SK-N-SH treated with all-trans-retinoic acid at 6 μM for 48 hours (cell line): ENCODE results near the gene SGK1.

Source experiments
- ATAC-seq: fragments of 200-7000 bp; cut with Tn5 transposase; 3 replicates; pipeline ENCODE4 v1.9.1; 2020; ENCODE audit warnings: mild to moderate bottlenecking, moderate library complexity
- ARNTL ChIP-seq: fragments of 450-650 bp; formaldehyde crosslinking; IDR thresholded peaks from 2 replicates; pipeline ENCODE4 v1.5.0; 2020; ENCODE audit warnings: low read depth, mild to moderate bottlenecking, moderate library complexity, borderline replicate concordance
- BACH2 ChIP-seq: fragments of 250-450 bp; sonication (Bioruptor Pico); IDR thresholded peaks from 2 replicates; pipeline ENCODE4 v1.9.0; 2021; ENCODE audit warnings: mild to moderate bottlenecking, borderline replicate concordance
- ESRRG ChIP-seq: fragments of 250-450 bp; sonication (Bioruptor Pico); IDR thresholded peaks from 2 replicates; pipeline ENCODE4 v1.6.1; 2021; ENCODE audit warnings: mild to moderate bottlenecking
- GLIS3 ChIP-seq: fragments of 250-450 bp; sonication (Bioruptor Pico); IDR thresholded peaks from 2 replicates; pipeline ENCODE4 v1.5.0; 2020; ENCODE audit warnings: mild to moderate bottlenecking, moderate library complexity
- ISL1 ChIP-seq: fragments of 250-450 bp; sonication (Bioruptor Pico); IDR thresholded peaks from 2 replicates; pipeline ENCODE4 v2.1.2; 2022; ENCODE audit warnings: mild to moderate bottlenecking, moderate library complexity
- OSR1 ChIP-seq: fragments of 250-450 bp; sonication (Bioruptor Pico); IDR thresholded peaks from 2 replicates; pipeline ENCODE4 v1.8.0; 2022; ENCODE audit warnings: moderate library complexity, mild to moderate bottlenecking, inconsistent platforms
- PPARA ChIP-seq: fragments of 250-450 bp; sonication (Bioruptor Pico); IDR thresholded peaks from 2 replicates; pipeline ENCODE4 v1.5.0; 2020; ENCODE audit warnings: mild to moderate bottlenecking, borderline replicate concordance
- RARB ChIP-seq: fragments of 250-450 bp; sonication (Bioruptor Pico); IDR thresholded peaks from 2 replicates; pipeline ENCODE4 v1.8.0; 2021; ENCODE audit warnings: mild to moderate bottlenecking, moderate library complexity
- SNAI2 ChIP-seq: fragments of 250-450 bp; sonication (Bioruptor Pico); IDR thresholded peaks from 2 replicates; pipeline ENCODE4 v1.5.0; 2020; ENCODE audit warnings: mild to moderate bottlenecking, moderate library complexity
- TCF4 ChIP-seq: fragments of 250-450 bp; sonication (Bioruptor Pico); IDR thresholded peaks from 2 replicates; pipeline ENCODE4 v1.8.0; 2021; ENCODE audit warnings: mild to moderate bottlenecking, moderate library complexity, borderline replicate concordance
- TOX ChIP-seq: fragments of 250-450 bp; sonication (Bioruptor Pico); IDR thresholded peaks from 2 replicates; pipeline ENCODE4 v1.8.0; 2021; ENCODE audit warnings: mild to moderate bottlenecking, moderate library complexity, borderline replicate concordance
- ZC3H10 ChIP-seq: fragments of 250-450 bp; sonication (Bioruptor Pico); IDR thresholded peaks from 2 replicates; pipeline ENCODE4 v1.5.1; 2021; ENCODE audit warnings: mild to moderate bottlenecking, moderate library complexity
- ZFP3 ChIP-seq: fragments of 250-450 bp; sonication (Bioruptor Pico); IDR thresholded peaks from 2 replicates; pipeline ENCODE4 v1.5.0; 2020; ENCODE audit warnings: mild to moderate bottlenecking, moderate library complexity
- ZFP30 ChIP-seq: fragments of 450-650 bp; formaldehyde crosslinking; IDR thresholded peaks from 2 replicates; pipeline ENCODE4 v1.5.0; 2022; ENCODE audit warnings: mild to moderate bottlenecking, moderate library complexity
- ZNF565 ChIP-seq: fragments of 450-650 bp; formaldehyde crosslinking; conservative IDR thresholded peaks from 2 replicates; pipeline ENCODE4 v1.5.0; 2020; ENCODE audit warnings: low read depth, mild to moderate bottlenecking, moderate library complexity
- ZNF70 ChIP-seq: fragments of 450-650 bp; formaldehyde crosslinking; IDR thresholded peaks from 2 replicates; pipeline ENCODE4 v1.5.0; 2020; ENCODE audit warnings: mild to moderate bottlenecking, moderate library complexity
- ZNF8 ChIP-seq: fragments of 450-650 bp; formaldehyde crosslinking; IDR thresholded peaks from 2 replicates; pipeline ENCODE4 v1.5.0; 2020; ENCODE audit warnings: mild to moderate bottlenecking, moderate library complexity
- TF ChIP-seq, protein P1 (sequence below): fragments of 250-450 bp; sonication (Bioruptor Pico); IDR thresholded peaks from 2 replicates; pipeline ENCODE4 v1.5.1; 2021; ENCODE audit warnings: mild to moderate bottlenecking, moderate library complexity
- TF ChIP-seq, protein P2 (sequence below): fragments of 250-450 bp; sonication (Bioruptor Pico); IDR thresholded peaks from 2 replicates; pipeline ENCODE4 v1.8.0; 2021; ENCODE audit warnings: low read depth, mild to moderate bottlenecking, moderate library complexity, borderline replicate concordance
- TF ChIP-seq, protein P3 (sequence below): fragments of 250-450 bp; sonication (Bioruptor Pico); IDR thresholded peaks from 2 replicates; pipeline ENCODE4 v1.5.1; 2020; ENCODE audit warnings: low read depth, mild to moderate bottlenecking, moderate library complexity
- TF ChIP-seq, protein P4 (sequence below): fragments of 250-450 bp; sonication (Bioruptor Pico); IDR thresholded peaks from 2 replicates; pipeline ENCODE4 v1.5.0; 2020; ENCODE audit warnings: mild to moderate bottlenecking, moderate library complexity
- TF ChIP-seq, protein P5 (sequence below): fragments of 250-450 bp; sonication (Bioruptor Pico); IDR thresholded peaks from 2 replicates; pipeline ENCODE4 v1.8.0; 2020; ENCODE audit warnings: mild to moderate bottlenecking, moderate library complexity, borderline replicate concordance

The SGK1 gene

DNA sequence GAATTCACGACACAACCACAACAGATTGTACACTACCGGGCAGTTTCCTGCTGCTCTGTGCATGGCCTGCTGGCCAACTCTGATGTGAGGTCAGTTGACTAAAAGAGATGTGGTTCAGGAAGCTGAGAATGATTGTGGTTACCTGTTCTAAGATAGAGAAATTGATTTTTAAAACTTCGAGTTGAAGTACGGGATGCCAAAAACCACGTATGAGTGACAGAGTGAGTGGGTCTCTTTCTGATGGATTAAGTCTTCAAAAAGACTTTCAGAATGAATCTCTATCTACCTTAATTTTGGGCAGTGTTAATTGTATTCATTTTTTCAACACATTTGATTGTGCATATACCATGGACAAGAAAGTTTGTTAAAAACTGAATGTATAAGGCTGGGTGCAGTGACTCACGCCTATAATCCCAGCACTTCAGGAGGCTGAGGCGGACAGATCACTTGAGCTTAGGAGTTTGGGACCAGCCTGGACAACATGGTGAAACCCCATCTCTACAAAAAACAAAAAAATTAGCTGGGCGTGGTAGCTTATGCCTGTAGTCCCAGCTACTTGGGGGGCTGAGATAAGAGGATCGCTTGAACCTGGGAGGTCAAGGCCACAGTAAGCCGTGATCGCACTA lies 121.2 kb downstream of the SGK1 start:
- no peak for ATAC-seq
- TF ChIP-seq, protein P1, sequence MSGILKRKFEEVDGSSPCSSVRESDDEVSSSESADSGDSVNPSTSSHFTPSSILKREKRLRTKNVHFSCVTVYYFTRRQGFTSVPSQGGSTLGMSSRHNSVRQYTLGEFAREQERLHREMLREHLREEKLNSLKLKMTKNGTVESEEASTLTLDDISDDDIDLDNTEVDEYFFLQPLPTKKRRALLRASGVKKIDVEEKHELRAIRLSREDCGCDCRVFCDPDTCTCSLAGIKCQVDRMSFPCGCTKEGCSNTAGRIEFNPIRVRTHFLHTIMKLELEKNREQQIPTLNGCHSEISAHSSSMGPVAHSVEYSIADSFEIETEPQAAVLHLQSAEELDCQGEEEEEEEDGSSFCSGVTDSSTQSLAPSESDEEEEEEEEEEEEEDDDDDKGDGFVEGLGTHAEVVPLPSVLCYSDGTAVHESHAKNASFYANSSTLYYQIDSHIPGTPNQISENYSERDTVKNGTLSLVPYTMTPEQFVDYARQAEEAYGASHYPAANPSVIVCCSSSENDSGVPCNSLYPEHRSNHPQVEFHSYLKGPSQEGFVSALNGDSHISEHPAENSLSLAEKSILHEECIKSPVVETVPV (CRISPR knock-in tag), result no peak
- TF ChIP-seq PPARA, result no peak
- TF ChIP-seq ZC3H10, result no peak
- no peak for TF ChIP-seq GLIS3
- TF ChIP-seq ISL1 (CRISPR knock-in tag), result no peak
- TF ChIP-seq, protein P2, sequence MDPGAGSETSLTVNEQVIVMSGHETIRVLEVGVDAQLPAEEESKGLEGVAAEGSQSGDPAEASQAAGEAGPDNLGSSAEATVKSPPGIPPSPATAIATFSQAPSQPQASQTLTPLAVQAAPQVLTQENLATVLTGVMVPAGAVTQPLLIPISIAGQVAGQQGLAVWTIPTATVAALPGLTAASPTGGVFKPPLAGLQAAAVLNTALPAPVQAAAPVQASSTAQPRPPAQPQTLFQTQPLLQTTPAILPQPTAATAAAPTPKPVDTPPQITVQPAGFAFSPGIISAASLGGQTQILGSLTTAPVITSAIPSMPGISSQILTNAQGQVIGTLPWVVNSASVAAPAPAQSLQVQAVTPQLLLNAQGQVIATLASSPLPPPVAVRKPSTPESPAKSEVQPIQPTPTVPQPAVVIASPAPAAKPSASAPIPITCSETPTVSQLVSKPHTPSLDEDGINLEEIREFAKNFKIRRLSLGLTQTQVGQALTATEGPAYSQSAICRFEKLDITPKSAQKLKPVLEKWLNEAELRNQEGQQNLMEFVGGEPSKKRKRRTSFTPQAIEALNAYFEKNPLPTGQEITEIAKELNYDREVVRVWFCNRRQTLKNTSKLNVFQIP (CRISPR knock-in tag), result no peak
- TF ChIP-seq ZFP3 (CRISPR knock-in tag), result no peak
- TF ChIP-seq, protein P3, sequence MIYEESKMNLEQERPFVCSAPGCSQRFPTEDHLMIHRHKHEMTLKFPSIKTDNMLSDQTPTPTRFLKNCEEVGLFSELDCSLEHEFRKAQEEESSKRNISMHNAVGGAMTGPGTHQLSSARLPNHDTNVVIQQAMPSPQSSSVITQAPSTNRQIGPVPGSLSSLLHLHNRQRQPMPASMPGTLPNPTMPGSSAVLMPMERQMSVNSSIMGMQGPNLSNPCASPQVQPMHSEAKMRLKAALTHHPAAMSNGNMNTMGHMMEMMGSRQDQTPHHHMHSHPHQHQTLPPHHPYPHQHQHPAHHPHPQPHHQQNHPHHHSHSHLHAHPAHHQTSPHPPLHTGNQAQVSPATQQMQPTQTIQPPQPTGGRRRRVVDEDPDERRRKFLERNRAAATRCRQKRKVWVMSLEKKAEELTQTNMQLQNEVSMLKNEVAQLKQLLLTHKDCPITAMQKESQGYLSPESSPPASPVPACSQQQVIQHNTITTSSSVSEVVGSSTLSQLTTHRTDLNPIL, result no peak
- no peak for TF ChIP-seq ESRRG (CRISPR knock-in tag)
- no peak for TF ChIP-seq ZNF70 (CRISPR knock-in tag)
- TF ChIP-seq ZNF8 (CRISPR knock-in tag), result no peak
- no peak for TF ChIP-seq ZNF565 (CRISPR knock-in tag)
- TF ChIP-seq SNAI2 (CRISPR knock-in tag), result no peak
- TF ChIP-seq OSR1 (CRISPR knock-in tag), result no peak
- TF ChIP-seq ARNTL (CRISPR knock-in tag), result no peak
- no peak for TF ChIP-seq TCF4
- no peak for TF ChIP-seq TOX (CRISPR knock-in tag)
- TF ChIP-seq, protein P4, sequence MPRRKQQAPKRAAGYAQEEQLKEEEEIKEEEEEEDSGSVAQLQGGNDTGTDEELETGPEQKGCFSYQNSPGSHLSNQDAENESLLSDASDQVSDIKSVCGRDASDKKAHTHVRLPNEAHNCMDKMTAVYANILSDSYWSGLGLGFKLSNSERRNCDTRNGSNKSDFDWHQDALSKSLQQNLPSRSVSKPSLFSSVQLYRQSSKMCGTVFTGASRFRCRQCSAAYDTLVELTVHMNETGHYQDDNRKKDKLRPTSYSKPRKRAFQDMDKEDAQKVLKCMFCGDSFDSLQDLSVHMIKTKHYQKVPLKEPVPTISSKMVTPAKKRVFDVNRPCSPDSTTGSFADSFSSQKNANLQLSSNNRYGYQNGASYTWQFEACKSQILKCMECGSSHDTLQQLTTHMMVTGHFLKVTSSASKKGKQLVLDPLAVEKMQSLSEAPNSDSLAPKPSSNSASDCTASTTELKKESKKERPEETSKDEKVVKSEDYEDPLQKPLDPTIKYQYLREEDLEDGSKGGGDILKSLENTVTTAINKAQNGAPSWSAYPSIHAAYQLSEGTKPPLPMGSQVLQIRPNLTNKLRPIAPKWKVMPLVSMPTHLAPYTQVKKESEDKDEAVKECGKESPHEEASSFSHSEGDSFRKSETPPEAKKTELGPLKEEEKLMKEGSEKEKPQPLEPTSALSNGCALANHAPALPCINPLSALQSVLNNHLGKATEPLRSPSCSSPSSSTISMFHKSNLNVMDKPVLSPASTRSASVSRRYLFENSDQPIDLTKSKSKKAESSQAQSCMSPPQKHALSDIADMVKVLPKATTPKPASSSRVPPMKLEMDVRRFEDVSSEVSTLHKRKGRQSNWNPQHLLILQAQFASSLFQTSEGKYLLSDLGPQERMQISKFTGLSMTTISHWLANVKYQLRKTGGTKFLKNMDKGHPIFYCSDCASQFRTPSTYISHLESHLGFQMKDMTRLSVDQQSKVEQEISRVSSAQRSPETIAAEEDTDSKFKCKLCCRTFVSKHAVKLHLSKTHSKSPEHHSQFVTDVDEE (CRISPR knock-in tag), result no peak
- TF ChIP-seq ZFP30 (CRISPR knock-in tag), result no peak

DNA sequence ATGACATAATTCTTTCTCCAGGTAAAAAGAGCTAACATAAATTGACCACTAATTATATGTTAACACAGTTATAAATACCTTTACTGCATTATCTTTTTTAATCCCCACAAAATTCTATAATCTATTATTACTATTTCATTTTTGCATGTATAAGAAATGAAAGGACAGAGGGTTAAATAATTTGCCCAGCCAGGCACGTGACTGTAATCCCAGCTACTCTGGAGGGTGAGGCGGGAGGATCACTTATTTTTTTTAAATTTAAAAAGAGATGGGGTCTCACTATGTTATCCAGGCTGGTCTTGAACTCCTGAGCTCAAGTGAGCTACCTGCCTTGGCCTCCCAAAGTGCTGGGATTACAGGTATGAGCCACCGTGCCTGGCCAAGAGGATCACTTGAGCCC lies 121.9 kb downstream of the SGK1 start:
- TF ChIP-seq ARNTL (CRISPR knock-in tag), result no peak
- no peak for TF ChIP-seq ISL1 (CRISPR knock-in tag)
- TF ChIP-seq BACH2 (CRISPR knock-in tag), result no peak
- TF ChIP-seq TOX (CRISPR knock-in tag), result no peak
- TF ChIP-seq RARB (CRISPR knock-in tag), result no peak
- TF ChIP-seq OSR1 (CRISPR knock-in tag), result no peak
- no peak for TF ChIP-seq ESRRG (CRISPR knock-in tag)
- no peak for TF ChIP-seq ZFP30 (CRISPR knock-in tag)
- TF ChIP-seq, protein P2 (CRISPR knock-in tag), result no peak
- TF ChIP-seq, protein P5, sequence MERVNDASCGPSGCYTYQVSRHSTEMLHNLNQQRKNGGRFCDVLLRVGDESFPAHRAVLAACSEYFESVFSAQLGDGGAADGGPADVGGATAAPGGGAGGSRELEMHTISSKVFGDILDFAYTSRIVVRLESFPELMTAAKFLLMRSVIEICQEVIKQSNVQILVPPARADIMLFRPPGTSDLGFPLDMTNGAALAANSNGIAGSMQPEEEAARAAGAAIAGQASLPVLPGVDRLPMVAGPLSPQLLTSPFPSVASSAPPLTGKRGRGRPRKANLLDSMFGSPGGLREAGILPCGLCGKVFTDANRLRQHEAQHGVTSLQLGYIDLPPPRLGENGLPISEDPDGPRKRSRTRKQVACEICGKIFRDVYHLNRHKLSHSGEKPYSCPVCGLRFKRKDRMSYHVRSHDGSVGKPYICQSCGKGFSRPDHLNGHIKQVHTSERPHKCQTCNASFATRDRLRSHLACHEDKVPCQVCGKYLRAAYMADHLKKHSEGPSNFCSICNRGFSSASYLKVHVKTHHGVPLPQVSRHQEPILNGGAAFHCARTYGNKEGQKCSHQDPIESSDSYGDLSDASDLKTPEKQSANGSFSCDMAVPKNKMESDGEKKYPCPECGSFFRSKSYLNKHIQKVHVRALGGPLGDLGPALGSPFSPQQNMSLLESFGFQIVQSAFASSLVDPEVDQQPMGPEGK, result no peak
- TF ChIP-seq ZNF8 (CRISPR knock-in tag), result no peak
- TF ChIP-seq TCF4, result no peak
- no peak for TF ChIP-seq ZNF70 (CRISPR knock-in tag)
- TF ChIP-seq PPARA, result no peak
- TF ChIP-seq, protein P1 (CRISPR knock-in tag), result no peak
- TF ChIP-seq ZC3H10, result no peak
- no peak for TF ChIP-seq SNAI2 (CRISPR knock-in tag)
- no peak for TF ChIP-seq ZNF565 (CRISPR knock-in tag)
- no peak for TF ChIP-seq GLIS3
- TF ChIP-seq ZFP3 (CRISPR knock-in tag), result no peak
- ATAC-seq, result no peak
